Measurements from ENCODE around the gene ATP8B4. TPM values are rescaled to one million over a fixed set of nuclear protein-coding genes. Genes with fewer than 3 reads are reported as not detected.

The ATP8B4 gene
- total RNA-seq, 1 donor from 2014 or later, result 0.98 TPM

GRCh38 chr15:50145451-50145872 is 26.4 kb upstream of the ATP8B4 start:
- DNase-seq (ENCODE audit: low spot score, unreplicated experiment), result no peak
- peaks cover 12% of the 10 kb centered on the region for H3K4me1 Mint-ChIP-seq (ENCODE audit: low read depth)
- no peaks in the 10 kb centered on the region for H3K27me3 Mint-ChIP-seq
- H3K9me3 Mint-ChIP-seq (ENCODE audit: low read depth), result no peaks in the 10 kb centered on the region
- TF ChIP-seq CTCF (IDR thresholded peaks at IDR 0.05; ENCODE audit: unreplicated experiment), result peak; percentile 71
- H3K27ac Mint-ChIP-seq, result no peak overlapping the region
- no peak overlapping the region for H3K4me3 Mint-ChIP-seq (ENCODE audit: low read depth)
- no peaks in the 10 kb centered on the region for H3K36me3 Mint-ChIP-seq (ENCODE audit: insufficient read depth)

- H3K4me3 Mint-ChIP-seq (ENCODE audit: low read depth), result no peak overlapping the region
- no peaks in the 10 kb centered on the region for H3K36me3 Mint-ChIP-seq (ENCODE audit: insufficient read depth)
- peak overlapping the region; percentile 17 for H3K27ac Mint-ChIP-seq
- DNase-seq (ENCODE audit: low spot score, unreplicated experiment), result no peak
- H3K27me3 Mint-ChIP-seq, result no peaks in the 10 kb centered on the region
- H3K4me1 Mint-ChIP-seq (ENCODE audit: low read depth), result peaks cover 12% of the 10 kb centered on the region
- no peak for TF ChIP-seq CTCF (IDR thresholded peaks at IDR 0.05; ENCODE audit: unreplicated experiment)
- H3K9me3 Mint-ChIP-seq (ENCODE audit: low read depth), result no peaks in the 10 kb centered on the region
Measured at GRCh38 chr15:50144341-50145120, 25.5 kb upstream of the ATP8B4 start.

GRCh38 chr15:50143255-50143860 is 24.3 kb upstream of the ATP8B4 start:
- Mint-ChIP-seq H3K27me3 (no peaks in the 10 kb centered on the region), H3K9me3 (ENCODE audit: low read depth) (no peaks in the 10 kb centered on the region), H3K27ac (no peak overlapping the region), H3K4me3 (ENCODE audit: low read depth) (no peak overlapping the region), H3K4me1 (ENCODE audit: low read depth) (peaks cover 7% of the 10 kb centered on the region), H3K36me3 (ENCODE audit: insufficient read depth) (no peaks in the 10 kb centered on the region)
- no peak for DNase-seq (ENCODE audit: low spot score, unreplicated experiment)
- TF ChIP-seq CTCF (IDR thresholded peaks at IDR 0.05; ENCODE audit: unreplicated experiment), result no peak

GRCh38 chr15:50141856-50142255 is 22.8 kb upstream of the ATP8B4 start:
- Mint-ChIP-seq H3K4me1 (ENCODE audit: low read depth) (peaks cover 7% of the 10 kb centered on the region), H3K27ac (no peak overlapping the region)
- TF ChIP-seq CTCF (IDR thresholded peaks at IDR 0.05; ENCODE audit: unreplicated experiment), result no peak

GRCh38 chr15:50140983-50141382 is 21.9 kb upstream of the ATP8B4 start:
- Mint-ChIP-seq H3K4me1 (ENCODE audit: low read depth) (peaks cover 1% of the 10 kb centered on the region), H3K27me3 (no peaks in the 10 kb centered on the region), H3K36me3 (ENCODE audit: insufficient read depth) (no peaks in the 10 kb centered on the region), H3K4me3 (ENCODE audit: low read depth) (no peak overlapping the region), H3K9me3 (ENCODE audit: low read depth) (no peaks in the 10 kb centered on the region), H3K27ac (no peak overlapping the region)
- TF ChIP-seq CTCF (IDR thresholded peaks at IDR 0.05; ENCODE audit: unreplicated experiment), result no peak
- no peak for DNase-seq (ENCODE audit: low spot score, unreplicated experiment)

More at GRCh38 chr15:50141856-50142255, 22.8 kb upstream of the ATP8B4 start:
- DNase-seq (ENCODE audit: low spot score, unreplicated experiment), result no peak
- H3K9me3 Mint-ChIP-seq (ENCODE audit: low read depth), result no peaks in the 10 kb centered on the region
- H3K4me3 Mint-ChIP-seq (ENCODE audit: low read depth), result no peak overlapping the region
- H3K36me3 Mint-ChIP-seq (ENCODE audit: insufficient read depth), result no peaks in the 10 kb centered on the region
- H3K27me3 Mint-ChIP-seq, result no peaks in the 10 kb centered on the region
